Liver (tissue), 3 donors: ENCODE measurements around the gene XRCC5.

ENCODE experiments used
- ATF3 ChIP-seq: IDR thresholded peaks from 2 replicates; pipeline ENCODE4 v1.6.1; 2016; ENCODE audit warnings: antibody characterized with exemption
- CTCF ChIP-seq: fragments of 150-350 bp; IDR thresholded peaks from 2 replicates; pipeline ENCODE4 v1.5.1; 2017; ENCODE audit warnings: improper control_type of control experiment, low read depth, low read length; ENCODE audit not compliant: missing input control
- GABPA ChIP-seq, 2 donors: IDR thresholded peaks in 1 of 2; conservative IDR thresholded peaks in 1 of 2; 2 replicates each; pipeline ENCODE4 v1.6.1; 2016; ENCODE audit warnings: antibody characterized with exemption in 2 of 2, mild to moderate bottlenecking in 1 of 2, moderate library complexity in 1 of 2
- JUND ChIP-seq, 2 donors: IDR thresholded peaks; 2 replicates each; pipeline ENCODE4 v1.6.1; 2016; ENCODE audit warnings: antibody characterized with exemption in 2 of 2
- MAX ChIP-seq: IDR thresholded peaks from 2 replicates; pipeline ENCODE4 v1.6.1; 2016; ENCODE audit warnings: antibody characterized with exemption
- RAD21 ChIP-seq, 2 donors: IDR thresholded peaks; 2 replicates each; pipeline ENCODE4 v1.6.1; 2016; ENCODE audit warnings: antibody characterized with exemption in 2 of 2, mild to moderate bottlenecking in 2 of 2
- REST ChIP-seq: IDR thresholded peaks from 2 replicates; pipeline ENCODE4 v1.6.1; 2016; ENCODE audit warnings: antibody characterized with exemption, mild to moderate bottlenecking
- SP1 ChIP-seq: IDR thresholded peaks from 2 replicates; pipeline ENCODE4 v1.6.1; 2018; ENCODE audit warnings: antibody characterized with exemption, mild to moderate bottlenecking
- YY1 ChIP-seq: IDR thresholded peaks from 2 replicates; pipeline ENCODE4 v1.6.1; 2016; ENCODE audit warnings: antibody characterized with exemption, mild to moderate bottlenecking
- ZBTB33 ChIP-seq: IDR thresholded peaks from 2 replicates; pipeline ENCODE4 v1.6.1; 2016; ENCODE audit warnings: antibody characterized with exemption
- donor health status: healthy.
- donor health status: healthy.

- TF ChIP-seq CTCF = no peak
- no peak for TF ChIP-seq JUND (IDR thresholded peaks at IDR 0.05)
- no peak for TF ChIP-seq RAD21 (IDR thresholded peaks at IDR 0.05)
- TF ChIP-seq ATF3 = no peak
- peak; percentile 9 for TF ChIP-seq SP1
- no peak for TF ChIP-seq GABPA (IDR thresholded peaks at IDR 0.05 in 1 of 2, conservative IDR thresholded peaks at IDR 0.05 in 1 of 2)
- TF ChIP-seq MAX = no peak
- no peak for TF ChIP-seq ZBTB33
- TF ChIP-seq REST = no peak
- peak; percentile 24 for TF ChIP-seq YY1
Observed at GRCh38 chr2:216133397-216133796, 24.2 kb downstream of the XRCC5 start.
